Stimulated activated CD4-positive, alpha-beta T cell treated with anti-CD3 and anti-CD28 coated beads, Interleukin-1b, Interleukin-23, amount 100 ng/mL, for 4 hours (primary cell): Measurements from ENCODE around the gene TJP1.
"Not testable (repeated sequence)": the region's sequence is repeated elsewhere in the genome, so short reads cannot be mapped to it uniquely, and the experiment has no call there.

Experiments
- DNase-seq, 2 donors: peaks; one replicate each; pipeline ENCODE4 v3.0.0-alpha.2; 2020; ENCODE audit warnings: low read depth in 2 of 2

Gene TJP1

GRCh38 chr15:29665444-29666003 is 156.7 kb downstream of the TJP1 start:
- no peak for DNase-seq

- DNase-seq, result no peak
Measured at GRCh38 chr15:29664406-29664805, 157.9 kb downstream of the TJP1 start.

- not testable (repeated sequence) for DNase-seq
Measured at GRCh38 chr15:29657476-29657817, 164.8 kb downstream of the TJP1 start.

- DNase-seq, result no peak
Measured at GRCh38 chr15:29656636-29657475, 165.4 kb downstream of the TJP1 start.

DNA sequence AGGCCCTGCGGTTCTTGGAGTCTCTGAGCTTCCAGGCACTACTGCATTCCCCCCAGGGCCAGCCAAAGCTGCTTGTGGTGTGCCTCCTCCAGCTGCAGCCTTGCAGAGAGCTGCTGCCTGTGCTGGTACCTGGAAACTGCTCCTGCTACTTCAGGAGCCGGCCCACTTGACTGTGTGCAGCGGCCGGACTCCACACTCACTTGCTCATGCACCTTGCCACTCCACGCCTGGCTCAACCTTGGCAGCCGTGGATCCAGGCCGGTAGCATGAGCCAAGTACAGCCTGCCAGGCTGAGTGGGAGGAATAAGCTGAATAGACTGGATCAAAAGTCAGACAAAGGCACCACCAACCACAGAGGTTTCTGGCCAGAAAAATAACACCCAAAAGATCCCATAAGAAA is 169.7 kb downstream of the TJP1 start:
- DNase-seq, result no peak

- DNase-seq, result no peak
Measured at GRCh38 chr15:29651476-29652233, 170.6 kb downstream of the TJP1 start.
